ENCODE data around the gene NDUFC2. TPM values are rescaled to one million over a fixed set of nuclear protein-coding genes. Genes with fewer than 3 reads are reported as not detected.
"Not testable (repeated sequence)": the region's sequence is repeated elsewhere in the genome, so short reads cannot be mapped to it uniquely, and the experiment has no call there.

Gene NDUFC2
- total and polyA plus RNA-seq, 2 of the 13 experiments (the other 11 are each of a cell fraction or from before 2014, with no cell fraction given), result 256 to 363 TPM

GRCh38 chr11:78060533-78060932 is 19.1 kb downstream of the NDUFC2 start:
- Histone ChIP-seq H3K79me2 (ENCODE audit: insufficient read depth, low read length) (no peaks in the 10 kb centered on the region), H3K27me3 (ENCODE audit: control insufficient read depth in 1 of 2, insufficient read depth in 2 of 2, low read length in 2 of 2) (no peaks in the 10 kb centered on the region), H3K9me3 (ENCODE audit: low read length) (no peaks in the 10 kb centered on the region), H3K4me2 (ENCODE audit: low read depth, low read length) (no peak overlapping the region), H3K36me3 (replicated peaks in 1 of 2; ENCODE audit: control insufficient read depth in 1 of 2, insufficient read depth in 2 of 2, low read length in 2 of 2) (no peaks in the 10 kb centered on the region), H2AFZ (ENCODE audit: low read length) (no peak overlapping the region), H4K20me1 (ENCODE audit: insufficient read depth, low read length) (no peaks in the 10 kb centered on the region), H3K9ac (ENCODE audit: insufficient read depth, low read depth, low read length) (no peak overlapping the region), H3K4me3 (replicated peaks in 1 of 3; ENCODE audit: insufficient read depth in 1 of 3, low read depth in 2 of 3, low read length in 3 of 3) (no peak overlapping the region), H3K27ac (ENCODE audit: extremely low read length, insufficient read depth, low read length) (peak overlapping the region; percentile 87), H3K4me1 (ENCODE audit: insufficient read depth, low read length) (peaks cover 59% of the 10 kb centered on the region)
- in situ Hi-C loops (cut with HindIII; ENCODE audit: extremely low pct_ligation_motif_present, low pct_unique_long_range_greater_than_20kb) (no loop called here), intact Hi-C loops (cut with micrococcal nuclease; ENCODE audit: unreplicated experiment) (no loop called here)
- ChIA-PET POLR2A (interaction anchor here (0.8 to 2.3 kb wide), 7 partner anchors 9 to 79 kb away, joined by 4 to 23 read pairs (median 5); partner anchors contain the start of genes ALG8 and INTS4), CTCF (ENCODE audit: low intra/inter-chr PET ratio, low total read pairs) (no interaction called here)
- no TSS peak for BruUV-seq (replicated peaks)
- no peak for FAIRE-seq
- 94% methylated on average over 8 of the region's 8 CpGs for WGBS (ENCODE audit: low lambda C conversion rate)
- ATAC-seq, result no peak
- no peak for TF ChIP-seq DMAP1 (CRISPR knock-in tag; IDR thresholded peaks at IDR 0.05)
- no peak for TF ChIP-seq ZNF570 (CRISPR knock-in tag; IDR thresholded peaks at IDR 0.05; ENCODE audit: borderline replicate concordance)
- TF ChIP-seq ZNF629 (CRISPR knock-in tag; conservative IDR thresholded peaks at IDR 0.05), result peak; percentile 76
- no peak for TF ChIP-seq ZNF383 (CRISPR knock-in tag; IDR thresholded peaks at IDR 0.05; ENCODE audit: borderline replicate concordance)
- DNase-seq (ENCODE audit: low spot score), result no peak

GRCh38 chr11:78059749-78060328 is 19.8 kb downstream of the NDUFC2 start:
- H3K27ac ChIP-seq (ENCODE audit: extremely low read length, insufficient read depth, low read length); BruUV-seq (replicated peaks); H3K9ac ChIP-seq (ENCODE audit: insufficient read depth, low read depth, low read length); H2AFZ ChIP-seq (ENCODE audit: low read length); H3K9me3 ChIP-seq (ENCODE audit: low read length); H3K4me3 ChIP-seq (replicated peaks in 1 of 3; ENCODE audit: insufficient read depth in 1 of 3, low read depth in 2 of 3, low read length in 3 of 3); H3K4me2 ChIP-seq (ENCODE audit: low read depth, low read length); CTCF ChIA-PET (ENCODE audit: low intra/inter-chr PET ratio, low total read pairs); H4K20me1 ChIP-seq (ENCODE audit: insufficient read depth, low read length); H3K36me3 ChIP-seq (replicated peaks in 1 of 2; ENCODE audit: control insufficient read depth in 1 of 2, insufficient read depth in 2 of 2, low read length in 2 of 2); H3K27me3 ChIP-seq (ENCODE audit: control insufficient read depth in 1 of 2, insufficient read depth in 2 of 2, low read length in 2 of 2); DNase-seq (ENCODE audit: low spot score); ATAC-seq; FAIRE-seq; intact Hi-C loops (cut with micrococcal nuclease; ENCODE audit: unreplicated experiment); in situ Hi-C loops (cut with HindIII; ENCODE audit: extremely low pct_ligation_motif_present, low pct_unique_long_range_greater_than_20kb); H3K79me2 ChIP-seq (ENCODE audit: insufficient read depth, low read length): not testable (repeated sequence)
- H3K4me1 ChIP-seq (ENCODE audit: insufficient read depth, low read length), result peaks cover 64% of the 10 kb centered on the region
- WGBS (ENCODE audit: low lambda C conversion rate), result 97% methylated on average over 9 of the region's 9 CpGs
- POLR2A ChIA-PET, result interaction anchor here (2.3 kb wide), 1 partner anchor 9 kb away, joined by 23 read pairs; no protein-coding TSS in a partner anchor
